GM04504 (cell line): ENCODE data around the gene RPL10A.
"Not testable (repeated sequence)": the region's sequence is repeated elsewhere in the genome, so short reads cannot be mapped to it uniquely, and the experiment has no call there.

ENCODE experiments used
- DNase-seq: peaks from one replicate; pipeline ENCODE4 v3.0.0-alpha.2; 2012; ENCODE audit warnings: low read depth

The RPL10A gene

GRCh38 chr6:35512740-35513139 is 44.5 kb downstream of the RPL10A start, which contains the start of gene TULP1:
TSS of gene TULP1 (minus strand) at chr6:35512896. CDS start at chr6:35512858, 38 bp downstream.
- DNase-seq, result no peak

- no peak for DNase-seq
Observed at GRCh38 chr6:35514587-35514986, 46.4 kb downstream of the RPL10A start.

GRCh38 chr6:35515939-35516338 is 47.7 kb downstream of the RPL10A start:
- DNase-seq, result not testable (repeated sequence)

- DNase-seq, result no peak
Observed at GRCh38 chr6:35516712-35517111, 48.5 kb downstream of the RPL10A start.

- not testable (repeated sequence) for DNase-seq
Observed at GRCh38 chr6:35517978-35518377, 49.8 kb downstream of the RPL10A start.

- DNase-seq, result no peak
Observed at GRCh38 chr6:35518566-35519312, 50.5 kb downstream of the RPL10A start.

- no peak for DNase-seq
Observed at GRCh38 chr6:35519313-35520015, 51.3 kb downstream of the RPL10A start.
